Lung (tissue), 12 donors: ENCODE measurements around the gene DCP1B. TPM values are rescaled to one million over a fixed set of nuclear protein-coding genes. Genes with fewer than 3 reads are reported as not detected.

Experiments
- ATAC-seq: fragments of 200-7000 bp; cut with Tn5 transposase; one replicate; pipeline ENCODE4 v1.9.1; 2020; ENCODE audit warnings: moderate number of reproducible peaks; ENCODE audit not compliant: insufficient read depth, low FRiP score
- DNase-seq, 3 donors: peaks; one replicate each; pipeline ENCODE4 v3.0.0-alpha.2; 2013 to 2017
- H3K27ac ChIP-seq, 2 donors: one replicate each; pipeline ENCODE4 v1.5.1; 2013; ENCODE audit warnings: mild to moderate bottlenecking in 2 of 2, moderate library complexity in 2 of 2, control low read depth in 1 of 2, inconsistent platforms in 1 of 2, low read depth in 1 of 2, low read length in 1 of 2
- H3K27me3 ChIP-seq, 3 donors: one replicate each; pipeline ENCODE4 v1.5.1; 2013; ENCODE audit warnings: low read length in 2 of 3; ENCODE audit not compliant: control insufficient read depth in 3 of 3, insufficient read depth in 3 of 3
- H3K36me3 ChIP-seq, 4 donors: one replicate each; pipeline ENCODE4 v1.5.1; 2013; ENCODE audit warnings: low read length in 4 of 4, mild to moderate bottlenecking in 1 of 4, moderate library complexity in 1 of 4; ENCODE audit not compliant: control insufficient read depth in 4 of 4, insufficient read depth in 4 of 4
- H3K4me1 ChIP-seq, 5 donors: one replicate each; pipeline ENCODE4 v1.5.1; 2013; ENCODE audit warnings: low read length in 5 of 5, mild to moderate bottlenecking in 2 of 5, moderate library complexity in 1 of 5; ENCODE audit not compliant: control insufficient read depth in 5 of 5, insufficient read depth in 5 of 5
- H3K4me3 ChIP-seq: one replicate; pipeline ENCODE4 v1.5.1; 2013; ENCODE audit warnings: mild to moderate bottlenecking, control low read depth, moderate library complexity
- H3K9ac ChIP-seq, 2 donors: one replicate each; pipeline ENCODE4 v1.5.1; 2013; ENCODE audit warnings: low read length in 2 of 2, control low read depth in 1 of 2; ENCODE audit not compliant: insufficient read depth in 1 of 2
- H3K9me3 ChIP-seq, 4 donors: one replicate each; pipeline ENCODE4 v1.5.1; 2013; ENCODE audit warnings: low read length in 3 of 4, mild to moderate bottlenecking in 1 of 4, moderate library complexity in 1 of 4; ENCODE audit not compliant: control insufficient read depth in 4 of 4, insufficient read depth in 3 of 4
- CTCF ChIP-seq: IDR thresholded peaks from 2 replicates; pipeline ENCODE4 v1.5.1; 2012; ENCODE audit warnings: mild to moderate bottlenecking; ENCODE audit errors: control extremely low read depth, extremely low read depth
- WGBS, 2 donors: extraction: QIAGEN DNeasy Blood & Tissue Kit; methylation state at CpG; one replicate each; pipeline ENCODE4 v1.1.7; 2013; 5-methylcytosine and 5-hydroxymethylcytosine counted together
- polyA plus RNA-seq, 2 donors: library from polyadenylated mRNA; stranded (reverse); fragments of 200-250 nt; gene quantifications; one replicate each; pipeline ENCODE4 v1.2.1, GENCODE V29; 2013
- total RNA-seq, 2 donors: library from RNA; depleted of rRNA in 1 of 2; stranded (reverse); fragments of >200 nt in 1 of 2; gene quantifications; one replicate each; pipeline ENCODE4 v1.2.1, GENCODE V29; 2014 to 2021
- donor health status: control.
- donor health status: control.
- donor health status: Bipolar disorder and iron deficiency.
- donor health status: healthy.
- donor health status: DM: yes; HTN: yes; CAD: no.

DCP1B gene
- total and polyA plus RNA-seq, 4 donors, result 4.2 to 13.2 (median 8.7) TPM

- Histone ChIP-seq H3K27me3 (peaks cover 0 to 4% (median 0%) of the 10 kb centered on the region in 3 donors), H3K9me3 (no peaks in the 10 kb centered on the region), H3K36me3 (peaks cover 0 to 4% (median 1%) of the 10 kb centered on the region in 4 donors), H3K27ac (no peak overlapping the region), H3K4me1 (peaks cover 0 to 7% (median 0%) of the 10 kb centered on the region in 5 donors), H3K9ac (no peak overlapping the region), H3K4me3 (no peak overlapping the region)
- WGBS, 2 donors, result 37 to 48% methylated on average over 16 of the region's 16 CpGs
- DNase-seq (no peak), ATAC-seq (no peak)
- TF ChIP-seq CTCF, result no peak
Measured at GRCh38 chr12:1932264-1932777, 71.9 kb downstream of the DCP1B start.

GRCh38 chr12:1931642-1932041 lies 72.6 kb downstream of the DCP1B start:
- no peak overlapping the region for H3K4me3 ChIP-seq
- no peak for ATAC-seq
- no peak for DNase-seq
- peaks cover 0 to 7% (median 0%) of the 10 kb centered on the region in 3 donors for H3K27me3 ChIP-seq
- H3K9me3 ChIP-seq, result no peaks in the 10 kb centered on the region
- no peak overlapping the region for H3K9ac ChIP-seq
- H3K4me1 ChIP-seq, result peaks cover 0 to 3% (median 0%) of the 10 kb centered on the region in 5 donors
- H3K27ac ChIP-seq, result no peak overlapping the region
- no peak for TF ChIP-seq CTCF
- no peaks in the 10 kb centered on the region for H3K36me3 ChIP-seq
- WGBS, 2 donors, result 90 to 93% methylated on average over 9 of the region's 9 CpGs

- no peak for TF ChIP-seq CTCF
- 88% methylated on average over 27 of the region's 27 CpGs for WGBS, 2 donors
- Histone ChIP-seq H3K4me3 (no peak overlapping the region), H3K27ac (no peak overlapping the region), H3K9me3 (no peaks in the 10 kb centered on the region), H3K27me3 (peaks cover 0 to 7% (median 0%) of the 10 kb centered on the region in 3 donors), H3K36me3 (no peaks in the 10 kb centered on the region), H3K9ac (no peak overlapping the region), H3K4me1 (peaks cover 0 to 3% (median 0%) of the 10 kb centered on the region in 5 donors)
- ATAC-seq (no peak), DNase-seq (no peak)
Measured at GRCh38 chr12:1930803-1931597, 73.3 kb downstream of the DCP1B start.
